NCI-H526 treated with DMSO at 0.1 percent for 48 hours (cell line): ENCODE results near the gene WASL.
"Not testable (repeated sequence)": the region's sequence is repeated elsewhere in the genome, so short reads cannot be mapped to it uniquely, and the experiment has no call there.

Experiments used
- DNase-seq: peaks from one replicate; lab custom pipeline; 2025; lab: John Stamatoyannopoulos, UW

The WASL gene

DNA sequence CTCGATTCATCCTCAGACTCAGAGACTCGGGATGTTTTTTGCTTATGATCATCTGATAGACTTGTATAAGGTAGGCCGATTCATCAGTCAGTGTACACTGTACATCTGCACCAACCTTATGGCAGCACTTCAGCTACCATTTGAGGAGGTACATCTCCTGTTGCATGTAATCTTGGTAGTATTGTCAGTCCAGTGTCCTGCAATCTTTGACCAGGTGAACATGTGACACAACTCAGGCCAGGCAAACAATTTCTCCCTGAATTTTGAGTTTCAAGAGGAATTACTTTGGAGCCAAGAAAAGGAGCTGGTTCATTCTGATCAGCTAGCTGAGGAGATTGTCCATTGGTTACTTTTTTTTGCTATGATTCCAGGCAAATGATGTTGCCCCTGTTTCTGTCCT is 19.7 kb upstream of the WASL start:
- DNase-seq, result no peak

DNA sequence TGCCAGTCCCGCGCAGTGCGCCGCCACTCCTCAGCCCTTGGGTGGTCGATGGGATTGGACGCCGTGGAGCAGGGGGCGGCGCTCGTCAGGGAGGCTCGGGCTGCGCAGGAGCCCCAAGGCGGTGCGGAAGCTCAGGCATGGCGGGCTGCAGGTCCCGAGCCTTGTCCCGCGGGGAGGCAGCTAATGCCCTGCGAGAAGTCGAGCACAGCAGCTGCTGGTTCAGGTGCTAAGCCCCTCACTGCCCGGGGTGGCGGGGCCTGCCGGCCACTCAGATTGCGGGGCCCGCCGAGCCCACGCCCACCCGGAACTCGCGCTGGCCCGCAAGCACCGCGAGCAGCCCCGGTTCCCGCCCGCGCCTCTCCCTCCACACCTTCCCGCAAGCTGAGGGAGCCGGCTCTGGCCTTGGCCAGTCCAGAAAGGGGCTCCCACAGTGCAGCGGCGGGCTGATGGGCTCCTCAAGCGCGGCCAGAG is 14.4 kb upstream of the WASL start:
- no peak for DNase-seq

GRCh38 chr7:123761729-123762128 is 12.9 kb upstream of the WASL start:
- DNase-seq, result no peak

- DNase-seq, result no peak
Measured at GRCh38 chr7:123757095-123757494, 8.3 kb upstream of the WASL start.

DNA sequence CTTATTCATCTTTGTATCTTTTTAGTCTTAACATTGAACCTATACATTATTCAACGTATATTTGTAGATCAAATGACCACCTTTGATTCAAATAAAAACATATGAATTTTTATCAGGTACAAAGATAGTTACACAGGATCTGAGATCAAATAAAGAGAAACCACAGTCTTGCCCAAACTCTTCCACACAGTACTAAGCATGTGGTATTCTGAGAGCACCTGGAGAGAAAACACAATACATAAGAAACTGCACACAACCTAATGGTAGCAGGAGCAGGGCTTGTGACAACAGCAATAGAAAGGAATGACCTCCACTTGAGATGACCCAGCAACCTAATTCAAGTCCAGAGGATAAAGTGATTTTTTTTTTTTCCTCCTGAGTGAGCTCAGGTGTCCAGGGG is 6.5 kb upstream of the WASL start:
- no peak for DNase-seq

DNA sequence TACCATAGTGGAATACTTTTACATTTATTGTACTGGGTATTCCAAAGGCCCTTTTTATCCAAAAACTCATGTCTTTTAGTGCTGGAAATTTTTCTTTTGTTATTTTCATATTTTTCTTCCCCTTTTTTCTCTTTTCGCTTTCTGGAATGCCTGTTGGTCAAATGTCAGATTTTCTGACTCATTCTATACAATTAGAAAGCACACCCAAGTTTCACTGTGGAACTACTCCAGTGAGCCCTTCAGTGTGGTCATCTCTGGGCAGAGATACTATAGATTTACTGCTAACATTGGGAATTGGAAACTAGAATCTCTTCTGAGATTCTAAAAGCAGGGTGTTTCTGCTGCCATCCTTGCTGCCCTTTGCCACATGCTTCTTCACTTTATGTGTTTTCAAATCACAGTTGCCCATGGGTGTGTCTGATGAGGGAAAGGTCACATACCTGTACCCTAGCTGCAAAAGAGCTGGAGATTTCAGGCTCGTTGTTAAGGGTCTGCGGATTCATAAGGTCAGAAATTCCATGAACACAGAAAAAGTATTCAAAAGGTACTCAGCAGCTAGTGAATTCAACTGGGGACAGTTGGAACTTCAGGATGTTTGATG is 5.6 kb upstream of the WASL start:
- no peak for DNase-seq

DNA sequence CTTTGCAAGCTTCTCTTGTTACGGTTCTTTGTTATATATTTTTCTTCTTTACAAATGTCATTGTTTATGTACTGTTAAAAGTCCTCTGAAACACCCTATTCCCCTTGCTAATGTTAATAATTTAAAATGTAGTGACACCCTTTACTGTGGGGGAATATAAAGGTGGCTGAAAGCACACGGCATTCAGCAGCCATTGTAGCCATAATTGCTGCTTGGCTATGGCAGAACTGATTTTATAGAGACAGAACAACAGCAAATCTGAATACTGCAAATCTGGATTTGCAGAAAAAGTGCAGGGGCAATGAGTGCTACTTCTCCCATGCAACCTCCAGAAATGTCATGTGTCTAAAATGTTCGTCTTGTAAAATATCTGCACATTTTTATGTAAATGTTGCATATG is 3.7 kb upstream of the WASL start:
- no peak for DNase-seq

DNA sequence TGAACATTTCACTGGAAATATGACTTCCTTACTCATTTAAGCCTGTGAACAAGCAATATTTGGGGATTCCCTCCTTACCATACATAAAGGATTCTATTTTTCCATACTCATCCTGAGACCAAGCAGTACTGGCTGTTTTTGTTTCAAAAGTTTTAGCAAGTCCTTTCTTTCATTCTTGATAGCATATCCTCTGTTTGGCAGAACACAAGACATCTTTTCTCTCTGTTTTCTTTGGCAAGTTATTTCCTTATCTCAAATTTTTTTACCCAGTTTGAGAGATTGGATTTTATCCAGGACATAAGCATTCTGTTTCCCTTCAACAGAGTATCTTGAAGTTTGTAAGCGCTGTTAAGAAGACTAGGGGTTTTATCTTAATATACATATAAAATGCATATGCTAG is 3.0 kb upstream of the WASL start:
- no peak for DNase-seq

GRCh38 chr7:123750389-123751230 is 1.8 kb upstream of the WASL start:
- peak; percentile 26 for DNase-seq

DNA sequence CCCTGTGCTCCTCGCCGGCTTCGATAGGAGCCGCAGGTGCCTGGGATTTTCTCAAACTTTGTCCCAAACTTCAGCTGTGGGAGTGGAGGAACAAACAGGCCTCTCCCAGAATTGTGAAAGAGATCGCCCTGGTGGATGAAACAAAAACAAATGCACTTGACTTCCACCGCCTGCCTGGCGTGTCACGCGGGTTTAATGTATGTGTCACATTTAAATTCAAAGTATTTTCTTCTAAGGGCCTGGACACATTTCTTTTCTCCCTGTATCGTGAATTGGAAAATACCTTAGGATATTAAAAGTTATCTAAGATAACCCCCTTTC is 694 bp upstream of the WASL start:
- DNase-seq, result peak; percentile 91

- peak; percentile 65 for DNase-seq
Measured at GRCh38 chr7:123748171-123748733, 551 bp downstream of the WASL start.

DNA sequence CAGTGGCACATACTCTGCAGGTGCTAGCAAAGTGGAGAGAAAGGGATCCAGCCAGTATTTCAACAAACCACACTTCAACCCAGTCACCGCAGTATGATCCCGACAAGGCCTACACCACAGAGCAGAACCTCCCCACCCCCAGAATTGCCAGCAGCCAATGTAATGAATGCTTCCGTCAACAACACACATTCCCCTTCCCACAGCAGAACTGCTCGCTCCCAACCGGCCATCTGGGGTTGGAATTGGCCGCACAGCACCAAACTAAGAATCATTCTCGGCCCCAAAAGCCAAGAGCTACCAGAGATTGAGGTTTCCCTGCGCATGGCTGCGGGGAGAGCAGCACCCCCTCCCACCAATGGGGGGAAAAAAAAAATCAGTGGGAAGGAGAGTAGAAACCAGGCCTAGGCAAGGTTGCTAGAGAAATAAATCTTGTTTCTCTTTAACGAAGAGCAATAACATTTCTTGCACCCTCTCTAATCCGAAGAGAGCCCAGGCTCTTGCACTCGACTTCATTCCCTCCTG is 1.1 kb downstream of the WASL start:
- DNase-seq, result peak; percentile 79

DNA sequence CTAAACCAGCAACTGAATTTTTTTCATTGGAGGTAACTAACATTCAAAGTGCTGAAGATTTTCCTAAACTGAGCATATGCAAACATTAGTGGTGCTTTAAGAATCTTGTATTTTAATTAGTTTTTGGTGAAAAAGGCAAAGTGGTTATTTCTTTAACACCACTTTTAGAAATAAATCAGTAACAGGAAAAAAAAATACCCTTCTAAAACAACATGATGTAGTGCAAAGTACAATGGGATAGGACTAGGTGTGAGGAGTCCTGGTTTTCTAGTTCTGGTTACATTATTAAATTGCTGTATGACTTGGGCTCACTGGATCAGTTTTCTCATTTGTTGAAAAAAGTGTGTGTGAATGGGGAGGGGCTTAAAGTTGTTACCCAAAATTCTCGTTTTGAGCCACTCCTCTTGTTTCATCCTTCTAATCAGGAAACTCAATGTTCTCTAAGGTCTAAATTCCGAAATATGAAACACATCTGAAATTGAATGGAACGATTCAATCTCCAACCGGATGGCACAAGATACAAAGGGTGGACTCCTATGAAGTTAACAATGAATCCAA is 1.8 kb downstream of the WASL start:
- peak; percentile 43 for DNase-seq

GRCh38 chr7:123746055-123746454 is 2.7 kb downstream of the WASL start:
- no peak for DNase-seq

DNA sequence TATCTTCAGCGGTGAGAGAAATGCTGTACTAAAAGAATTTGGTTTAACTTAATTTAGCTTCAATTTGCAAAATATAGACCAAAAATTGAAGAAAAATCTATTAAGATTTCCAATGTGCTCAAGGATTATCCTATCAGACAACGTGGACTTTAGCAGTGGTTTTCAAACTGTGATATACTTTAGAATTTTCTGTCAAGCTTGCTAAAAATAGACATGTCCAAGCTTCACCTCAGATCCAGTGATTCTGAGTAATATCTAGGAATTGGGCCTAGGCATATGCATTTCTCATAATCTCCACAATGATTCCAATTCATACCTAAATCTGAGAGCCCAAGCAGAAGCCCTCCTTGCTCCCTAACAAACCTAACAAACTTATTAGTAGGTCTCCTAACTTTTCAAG is 3.4 kb downstream of the WASL start:
- DNase-seq, result no peak

DNA sequence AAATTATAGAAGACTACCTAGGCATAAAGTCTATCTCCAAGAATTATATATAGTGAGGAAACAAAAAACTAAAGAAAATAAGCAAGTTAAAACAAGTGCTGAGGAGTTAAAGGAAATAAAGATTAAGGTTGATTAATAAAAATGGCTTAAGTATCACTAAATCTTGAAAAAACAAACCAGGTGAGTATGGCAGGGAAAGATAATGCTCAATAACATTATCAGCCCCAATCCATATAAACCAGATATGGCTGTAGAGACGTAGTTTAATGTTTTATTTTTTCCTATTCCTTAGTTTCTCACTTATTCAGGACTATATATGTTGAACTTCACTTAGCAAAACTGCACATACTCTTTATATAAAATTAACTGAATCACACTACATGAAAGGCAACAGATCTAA is 4.4 kb downstream of the WASL start:
- no peak for DNase-seq

DNA sequence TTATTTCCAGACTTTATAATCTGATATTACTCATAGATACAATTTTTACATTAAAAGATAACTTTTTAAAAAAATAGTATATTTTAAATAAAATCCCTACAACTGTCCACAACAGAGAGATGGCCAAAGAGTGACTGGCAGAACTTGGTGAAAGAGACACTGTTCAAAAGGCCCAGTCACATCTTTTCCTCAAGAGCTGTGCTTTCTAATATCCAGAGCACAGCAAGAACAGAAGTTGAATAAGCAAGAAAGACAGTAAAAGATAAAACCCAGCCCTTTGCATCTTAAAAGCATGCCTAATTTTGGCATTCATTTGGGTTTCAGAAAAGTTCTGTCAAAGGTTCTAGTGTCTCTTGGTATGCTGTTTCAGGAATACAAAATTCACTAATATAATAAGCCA is 6.9 kb downstream of the WASL start:
- DNase-seq, result no peak

GRCh38 chr7:123738808-123739207 is 10.0 kb downstream of the WASL start:
- no peak for DNase-seq

GRCh38 chr7:123738356-123738755 is 10.4 kb downstream of the WASL start:
- DNase-seq, result no peak

GRCh38 chr7:123737168-123737674 is 11.6 kb downstream of the WASL start:
- not testable (repeated sequence) for DNase-seq

DNA sequence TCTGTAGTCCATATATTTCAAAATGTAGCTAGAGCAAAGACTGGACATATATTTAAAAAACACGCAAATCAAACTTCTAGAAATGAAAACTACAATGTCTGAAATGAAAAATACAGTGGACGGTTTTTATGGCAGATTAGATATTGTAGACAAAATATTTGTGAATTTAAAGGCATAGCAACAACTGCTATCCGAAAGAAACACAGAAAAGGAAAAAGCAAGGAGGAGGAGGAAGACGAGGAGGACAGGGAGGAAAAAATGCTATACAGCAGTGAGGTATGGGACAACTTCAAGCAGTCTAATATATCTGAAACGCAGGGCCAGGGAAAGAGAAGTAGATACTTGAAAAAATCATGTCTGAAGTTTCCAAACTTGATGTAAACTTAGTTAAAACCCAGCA is 13.3 kb downstream of the WASL start:
- no peak for DNase-seq

DNA sequence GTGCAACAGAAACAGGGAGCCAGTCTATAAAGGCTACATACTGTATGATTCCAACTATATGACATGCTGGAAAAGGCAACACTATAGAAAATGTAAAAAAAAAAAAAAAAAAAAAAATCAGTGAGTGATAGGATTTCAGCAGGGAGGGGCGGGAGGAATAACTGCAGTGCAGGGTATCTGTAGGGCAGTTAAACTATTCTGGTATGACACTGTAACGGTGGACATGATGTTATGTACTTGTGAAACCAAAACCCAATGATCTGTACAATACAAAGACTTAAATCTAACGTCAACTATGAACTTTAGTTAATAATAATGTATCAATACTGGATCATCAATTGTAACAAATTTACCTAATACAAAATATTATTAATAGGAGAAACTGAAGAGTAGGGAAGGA is 14.3 kb downstream of the WASL start:
- DNase-seq, result no peak
